Transverse colon (tissue), 4 donors: ENCODE measurements around the gene C2CD4A. TPM values are rescaled to one million over a fixed set of nuclear protein-coding genes. Genes with fewer than 3 reads are reported as not detected.

Experiments
- DNase-seq: peaks from one replicate; pipeline ENCODE4 v3.0.0-alpha.2; 2019
- H3K27ac ChIP-seq, 4 donors: fragments of 200-600 bp; sonication (generic); 2 replicates each; pipeline ENCODE4 v1.5.1; 2016 to 2018; ENCODE audit warnings: inconsistent platforms in 4 of 4
- H3K27me3 ChIP-seq: fragments of 200-600 bp; sonication (generic); 2 replicates; pipeline ENCODE4 v1.5.1; 2017; ENCODE audit warnings: inconsistent platforms
- H3K36me3 ChIP-seq, 4 donors: fragments of 200-600 bp; sonication (generic); 2 replicates each; pipeline ENCODE4 v1.5.1; 2017 to 2019; ENCODE audit warnings: inconsistent platforms in 4 of 4
- H3K4me1 ChIP-seq, 4 donors: fragments of 200-600 bp; sonication (generic); 2 replicates each; pipeline ENCODE4 v1.5.1; 2017 to 2020; ENCODE audit warnings: inconsistent platforms in 4 of 4
- H3K4me3 ChIP-seq, 4 donors: fragments of 200-600 bp; sonication (generic); 1 replicate in 1 of 4; 2 replicates in 3 of 4; pipeline versions ENCODE4 v1.5.1 to v1.6.1; 2017 to 2019; ENCODE audit warnings: inconsistent platforms in 4 of 4
- H3K9me3 ChIP-seq, 2 donors: fragments of 200-600 bp; sonication (generic); 2 replicates each; pipeline ENCODE4 v1.5.1; 2017 to 2019; ENCODE audit warnings: inconsistent platforms in 2 of 2
- EP300 ChIP-seq: sonication (generic); formaldehyde crosslinking; IDR thresholded peaks from one replicate; pipeline ENCODE4 v1.6.1; 2017; ENCODE audit warnings: antibody characterized with exemption, low read depth
- POLR2A ChIP-seq: fragments of 450-650 bp; IDR thresholded peaks from one replicate; pipeline ENCODE4 v1.6.1; 2016; ENCODE audit warnings: antibody characterized with exemption, mild to moderate bottlenecking, moderate library complexity
- POLR2AphosphoS5 ChIP-seq, 3 donors: sonication (generic); formaldehyde crosslinking; IDR thresholded peaks; one replicate each; pipeline ENCODE4 v1.6.1; 2016; ENCODE audit warnings: antibody characterized with exemption in 3 of 3
- WGBS, 2 donors: methylation state at CpG; one replicate each; pipeline ENCODE4 v1.1.5; 2018; ENCODE audit warnings: low coverage in 1 of 2; 5-methylcytosine and 5-hydroxymethylcytosine counted together
- in situ Hi-C, 4 donors: fragments of 200-750 bp; cut with MboI; loops; one replicate each; pipeline versions ENCODE4 v1.15.0 to v1.15.1; 2017; ENCODE audit warnings: low sequenced_read_pairs in 3 of 4, low pct_ligation_motif_present in 1 of 4, low pct_unique_long_range_greater_than_20kb in 1 of 4
- intact Hi-C: fragments of 100-400 bp; cut with DNase I; formaldehyde crosslinking; loops from one replicate; pipeline ENCODE4 v1.15.1; 2023; ENCODE audit warnings: low total_unique reads
- total RNA-seq, 4 donors: library from RNA; depleted of rRNA; stranded (reverse); fragments of >200 nt; gene quantifications; one replicate each; pipeline ENCODE4 v1.1.0, GENCODE V29; 2016
- TF ChIP-seq, protein P1 (sequence below), 5 experiments: fragments of 200-600 bp in 3 of 5; fragments of 450-650 bp in 2 of 5; sonication (generic) in 3 of 5; IDR thresholded peaks; 1 replicate in 2 of 5; 2 replicates in 3 of 5; pipeline ENCODE4 v1.5.1; 2016 to 2017; ENCODE audit warnings: antibody characterized with exemption in 5 of 5, inconsistent platforms in 3 of 5, mild to moderate bottlenecking in 2 of 5, moderate library complexity in 1 of 5

C2CD4A gene
- total RNA-seq, 4 donors from 2014 or later = 0.14 to 2.8 (median 0.77) TPM

DNA sequence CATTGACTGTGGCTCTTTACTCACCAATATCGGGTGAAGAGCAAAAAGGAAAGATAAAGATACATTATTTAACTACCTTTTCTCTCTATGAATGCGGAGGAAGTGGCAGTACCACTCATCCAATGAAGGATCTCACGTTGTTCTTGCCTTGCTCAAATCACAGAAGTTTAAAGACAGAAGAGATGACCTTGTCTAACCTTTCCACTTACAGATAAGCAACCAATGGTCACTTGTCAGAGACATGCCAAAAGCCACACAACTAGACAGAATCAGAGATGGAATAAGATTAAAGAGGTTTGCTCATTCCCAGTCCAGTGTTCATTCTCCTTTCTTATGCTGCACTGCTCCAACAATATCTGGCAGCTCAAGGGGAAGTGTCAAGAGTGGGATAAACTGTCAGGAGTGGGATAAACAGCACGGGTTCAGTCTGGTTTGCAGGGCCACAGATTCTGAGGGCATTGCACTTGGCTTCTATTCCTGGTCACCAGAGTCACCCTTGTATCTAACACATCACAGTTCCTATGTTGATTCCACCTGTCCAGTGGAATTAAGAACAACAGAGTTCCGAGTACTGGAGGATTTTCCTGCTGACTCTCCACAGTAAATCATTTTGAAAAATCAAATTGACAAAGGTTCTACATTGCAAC, 13.2 kb upstream of the C2CD4A start:
- Histone ChIP-seq H3K9me3 (no peaks in the 10 kb centered on the region), H3K27me3 (no peaks in the 10 kb centered on the region), H3K4me3 (no peak overlapping the region), H3K4me1 (peaks cover 0 to 43% (median 21%) of the 10 kb centered on the region in 4 donors), H3K36me3 (no peaks in the 10 kb centered on the region), H3K27ac (no peak overlapping the region)
- TF ChIP-seq, protein P1, sequence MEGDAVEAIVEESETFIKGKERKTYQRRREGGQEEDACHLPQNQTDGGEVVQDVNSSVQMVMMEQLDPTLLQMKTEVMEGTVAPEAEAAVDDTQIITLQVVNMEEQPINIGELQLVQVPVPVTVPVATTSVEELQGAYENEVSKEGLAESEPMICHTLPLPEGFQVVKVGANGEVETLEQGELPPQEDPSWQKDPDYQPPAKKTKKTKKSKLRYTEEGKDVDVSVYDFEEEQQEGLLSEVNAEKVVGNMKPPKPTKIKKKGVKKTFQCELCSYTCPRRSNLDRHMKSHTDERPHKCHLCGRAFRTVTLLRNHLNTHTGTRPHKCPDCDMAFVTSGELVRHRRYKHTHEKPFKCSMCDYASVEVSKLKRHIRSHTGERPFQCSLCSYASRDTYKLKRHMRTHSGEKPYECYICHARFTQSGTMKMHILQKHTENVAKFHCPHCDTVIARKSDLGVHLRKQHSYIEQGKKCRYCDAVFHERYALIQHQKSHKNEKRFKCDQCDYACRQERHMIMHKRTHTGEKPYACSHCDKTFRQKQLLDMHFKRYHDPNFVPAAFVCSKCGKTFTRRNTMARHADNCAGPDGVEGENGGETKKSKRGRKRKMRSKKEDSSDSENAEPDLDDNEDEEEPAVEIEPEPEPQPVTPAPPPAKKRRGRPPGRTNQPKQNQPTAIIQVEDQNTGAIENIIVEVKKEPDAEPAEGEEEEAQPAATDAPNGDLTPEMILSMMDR (IDR thresholded peaks at IDR 0.05) = no peak
- TF ChIP-seq EP300 (no peak), POLR2AphosphoS5 (IDR thresholded peaks at IDR 0.05) (no peak), POLR2A (no peak)
- intact Hi-C loops = no loop called here
- DNase-seq = no peak
- in situ Hi-C loops = no loop called here
- WGBS, 2 donors = 65 to 90% methylated on average over 4 to 5 of the region's 5 CpGs

DNA sequence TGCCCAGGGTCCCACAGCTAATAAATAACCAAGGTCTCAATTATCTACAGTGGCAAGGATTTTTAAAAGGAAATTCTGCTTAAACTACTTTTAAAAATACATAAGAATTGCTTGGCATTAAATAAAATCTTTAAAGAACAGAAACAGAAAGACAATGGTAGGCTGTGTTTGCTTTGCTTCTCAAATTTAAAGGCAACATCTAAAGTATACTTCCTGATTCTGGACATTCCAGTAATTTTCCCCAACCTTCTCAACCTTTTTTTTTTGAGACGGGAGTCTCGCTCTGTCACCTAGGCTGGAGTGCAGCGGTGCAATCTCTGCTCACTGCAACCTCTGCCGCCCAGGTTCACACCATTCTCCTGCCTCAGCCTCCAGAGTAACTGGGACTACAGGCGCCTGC, 11.8 kb upstream of the C2CD4A start:
- TF ChIP-seq POLR2AphosphoS5 (IDR thresholded peaks at IDR 0.05) (no peak), EP300 (no peak), POLR2A (no peak)
- TF ChIP-seq, protein P1 (IDR thresholded peaks at IDR 0.05) = no peak
- H3K4me3 ChIP-seq = no peak overlapping the region
- H3K36me3 ChIP-seq = no peaks in the 10 kb centered on the region
- intact Hi-C loops (no loop called here), in situ Hi-C loops (no loop called here)
- WGBS, 2 donors = 84 to 92% methylated on average over 5 of the region's 5 CpGs
- H3K27ac ChIP-seq = no peak overlapping the region
- DNase-seq = no peak
- peaks cover 0 to 51% (median 26%) of the 10 kb centered on the region in 4 donors for H3K4me1 ChIP-seq
- no peaks in the 10 kb centered on the region for H3K27me3 ChIP-seq
- H3K9me3 ChIP-seq = no peaks in the 10 kb centered on the region

DNA sequence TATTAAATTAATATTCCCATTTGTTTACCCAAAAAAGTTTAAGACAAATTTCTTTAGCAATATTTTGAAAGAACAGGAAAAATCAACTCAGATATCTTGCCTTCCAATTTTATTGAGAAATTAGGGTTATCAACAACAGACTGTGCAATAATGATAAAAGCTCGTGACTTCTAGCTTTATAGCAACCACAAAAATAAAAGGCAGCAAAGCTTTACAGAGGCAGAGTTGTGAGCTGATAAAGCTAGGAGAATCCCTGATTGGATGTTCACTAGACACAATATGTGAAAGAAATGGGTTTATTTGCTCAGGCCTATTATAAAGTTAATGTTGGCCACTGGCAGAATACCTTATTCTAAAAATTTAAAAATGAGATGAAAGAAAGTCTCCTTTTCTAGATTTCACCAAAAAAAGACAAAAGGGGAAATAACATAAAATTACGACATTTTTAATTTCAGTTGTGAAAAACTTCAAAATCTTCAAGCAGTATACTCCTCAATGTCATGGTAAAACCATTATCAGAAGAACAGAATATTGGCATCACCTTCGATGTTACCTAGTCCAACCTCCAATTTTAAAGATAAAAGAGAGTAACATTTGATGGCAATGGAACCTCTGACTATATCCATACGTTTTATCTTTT, 9.3 kb upstream of the C2CD4A start:
- no peak for DNase-seq
- H3K27me3 ChIP-seq = no peaks in the 10 kb centered on the region
- intact Hi-C loops (no loop called here), in situ Hi-C loops (no loop called here)
- H3K4me3 ChIP-seq = no peak overlapping the region
- H3K9me3 ChIP-seq = no peaks in the 10 kb centered on the region
- H3K27ac ChIP-seq = no peak overlapping the region
- no peaks in the 10 kb centered on the region for H3K36me3 ChIP-seq
- TF ChIP-seq POLR2AphosphoS5 (IDR thresholded peaks at IDR 0.05) = no peak
- no peak for TF ChIP-seq POLR2A
- TF ChIP-seq, protein P1 (IDR thresholded peaks at IDR 0.05) = no peak
- TF ChIP-seq EP300 = no peak
- WGBS, 2 donors = 68 to 84% methylated on average over 4 of the region's 4 CpGs
- H3K4me1 ChIP-seq = peaks cover 0 to 36% (median 16%) of the 10 kb centered on the region in 4 donors

DNA sequence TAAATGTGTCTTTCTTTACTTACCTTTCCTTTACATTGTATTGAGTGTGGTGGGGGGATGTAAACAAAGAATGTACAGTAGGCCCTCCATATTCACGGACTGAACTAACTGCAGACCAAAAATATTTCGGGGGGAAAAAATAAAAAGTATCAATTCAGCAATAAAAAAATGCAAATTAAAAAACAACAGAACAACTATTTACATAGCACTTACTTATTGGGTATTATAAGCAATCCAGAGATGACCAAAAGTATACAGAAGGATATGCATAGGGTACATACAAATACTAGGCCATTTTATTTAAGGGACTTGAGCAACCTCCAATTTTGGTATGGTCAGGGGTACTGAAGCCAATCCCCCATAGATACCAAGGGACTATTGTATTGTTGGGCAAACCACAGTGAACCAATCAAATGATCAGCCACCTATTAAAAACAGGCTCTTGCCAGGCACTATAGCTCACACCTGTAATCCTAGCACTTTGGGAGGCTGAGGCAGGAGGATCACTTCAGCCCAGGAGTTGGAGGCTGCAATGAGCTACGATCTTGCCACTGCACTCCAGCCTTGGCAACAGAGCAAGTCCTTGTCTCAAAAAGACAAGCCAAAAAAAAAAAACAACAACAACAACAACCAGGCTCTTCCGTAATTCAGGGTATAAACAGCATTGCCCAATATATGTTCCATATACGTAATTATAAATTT, 8.3 kb upstream of the C2CD4A start:
- DNase-seq = no peak
- peaks cover 0 to 28% (median 13%) of the 10 kb centered on the region in 4 donors for H3K4me1 ChIP-seq
- no peaks in the 10 kb centered on the region for H3K36me3 ChIP-seq
- 82% methylated on average over 5 of the region's 5 CpGs for WGBS, 2 donors
- no peaks in the 10 kb centered on the region for H3K9me3 ChIP-seq
- TF ChIP-seq, protein P1 (IDR thresholded peaks at IDR 0.05) = no peak
- TF ChIP-seq POLR2AphosphoS5 (IDR thresholded peaks at IDR 0.05) (no peak), EP300 (no peak), POLR2A (no peak)
- in situ Hi-C loops (no loop called here), intact Hi-C loops (no loop called here)
- H3K27ac ChIP-seq = no peak overlapping the region
- H3K4me3 ChIP-seq = no peak overlapping the region
- H3K27me3 ChIP-seq = no peaks in the 10 kb centered on the region
